Thyroid gland (tissue), 4 donors: Measurements from ENCODE around the gene MRPL4. TPM values are rescaled to one million over a fixed set of nuclear protein-coding genes. Genes with fewer than 3 reads are reported as not detected.
"Not testable (repeated sequence)": the region's sequence is repeated elsewhere in the genome, so short reads cannot be mapped to it uniquely, and the experiment has no call there.

Source experiments
- DNase-seq, 2 donors: peaks; one replicate each; pipeline ENCODE4 v3.0.0-alpha.2; 2019
- H3K27ac ChIP-seq, 3 donors: fragments of 200-600 bp; sonication (generic); 1 replicate in 2 of 3; 2 replicates in 1 of 3; pipeline ENCODE4 v1.5.1; 2016 to 2019; ENCODE audit warnings: mild to moderate bottlenecking in 1 of 3, moderate library complexity in 1 of 3
- H3K27me3 ChIP-seq: fragments of 200-600 bp; sonication (generic); one replicate; pipeline ENCODE4 v1.5.1; 2019
- H3K36me3 ChIP-seq, 2 donors: fragments of 200-600 bp; sonication (generic); one replicate each; pipeline ENCODE4 v1.5.1; 2016 to 2019
- H3K4me1 ChIP-seq, 2 donors: fragments of 200-600 bp; sonication (generic); one replicate each; pipeline ENCODE4 v1.5.1; 2017 to 2019
- H3K4me3 ChIP-seq, 3 donors: fragments of 200-600 bp; sonication (generic); replicated peaks in 1 of 3; 1 replicate in 2 of 3; 2 replicates in 1 of 3; pipeline ENCODE4 v1.5.1; 2016; ENCODE audit warnings: mild to moderate bottlenecking in 1 of 3
- H3K9me3 ChIP-seq: fragments of 200-600 bp; sonication (generic); one replicate; pipeline ENCODE4 v1.5.1; 2017
- POLR2A ChIP-seq, 2 donors: fragments of 450-650 bp; IDR thresholded peaks; one replicate each; pipeline ENCODE4 v1.6.1; 2017; ENCODE audit warnings: antibody characterized with exemption in 2 of 2, mild to moderate bottlenecking in 2 of 2, moderate library complexity in 1 of 2
- WGBS, 2 donors: methylation state at CpG; one replicate each; pipeline ENCODE4 v1.1.5; 2017; 5-methylcytosine and 5-hydroxymethylcytosine counted together
- intact Hi-C: fragments of 100-400 bp; cut with DNase I; formaldehyde crosslinking; loops from one replicate; pipeline ENCODE4 v1.15.1; 2023
- total RNA-seq, 4 donors: library from RNA; depleted of rRNA; stranded (reverse); fragments of >200 nt; gene quantifications; one replicate each; pipeline ENCODE4 v1.2.3, GENCODE V29; 2016
- TF ChIP-seq, protein P1 (sequence below), 6 experiments: fragments of 200-600 bp in 3 of 6; fragments of 450-650 bp in 3 of 6; sonication (generic) in 3 of 6; IDR thresholded peaks; one replicate each; pipeline ENCODE4 v1.5.1; 2016 to 2019; ENCODE audit warnings: antibody characterized with exemption in 6 of 6, mild to moderate bottlenecking in 2 of 6, inconsistent platforms in 1 of 6, moderate library complexity in 1 of 6

MRPL4 gene
- total RNA-seq, 4 donors from 2014 or later = 36.1 to 81.7 (median 54.9) TPM

- no peak overlapping the region for H3K4me3 ChIP-seq
- H3K4me1 ChIP-seq = peaks cover 4 to 15% of the 10 kb centered on the region in 2 donors
- intact Hi-C loops = no loop called here
- TF ChIP-seq, protein P1, sequence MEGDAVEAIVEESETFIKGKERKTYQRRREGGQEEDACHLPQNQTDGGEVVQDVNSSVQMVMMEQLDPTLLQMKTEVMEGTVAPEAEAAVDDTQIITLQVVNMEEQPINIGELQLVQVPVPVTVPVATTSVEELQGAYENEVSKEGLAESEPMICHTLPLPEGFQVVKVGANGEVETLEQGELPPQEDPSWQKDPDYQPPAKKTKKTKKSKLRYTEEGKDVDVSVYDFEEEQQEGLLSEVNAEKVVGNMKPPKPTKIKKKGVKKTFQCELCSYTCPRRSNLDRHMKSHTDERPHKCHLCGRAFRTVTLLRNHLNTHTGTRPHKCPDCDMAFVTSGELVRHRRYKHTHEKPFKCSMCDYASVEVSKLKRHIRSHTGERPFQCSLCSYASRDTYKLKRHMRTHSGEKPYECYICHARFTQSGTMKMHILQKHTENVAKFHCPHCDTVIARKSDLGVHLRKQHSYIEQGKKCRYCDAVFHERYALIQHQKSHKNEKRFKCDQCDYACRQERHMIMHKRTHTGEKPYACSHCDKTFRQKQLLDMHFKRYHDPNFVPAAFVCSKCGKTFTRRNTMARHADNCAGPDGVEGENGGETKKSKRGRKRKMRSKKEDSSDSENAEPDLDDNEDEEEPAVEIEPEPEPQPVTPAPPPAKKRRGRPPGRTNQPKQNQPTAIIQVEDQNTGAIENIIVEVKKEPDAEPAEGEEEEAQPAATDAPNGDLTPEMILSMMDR (IDR thresholded peaks at IDR 0.05) = no peak
- no peak for TF ChIP-seq POLR2A (IDR thresholded peaks at IDR 0.05)
- no peak for DNase-seq
- no peaks in the 10 kb centered on the region for H3K9me3 ChIP-seq
- WGBS, 2 donors = 90% methylated on average over 9 of the region's 9 CpGs
- H3K27ac ChIP-seq = no peak overlapping the region
- no peaks in the 10 kb centered on the region for H3K36me3 ChIP-seq
- no peaks in the 10 kb centered on the region for H3K27me3 ChIP-seq
Measured at GRCh38 chr19:10277795-10278589, 26.0 kb downstream of the MRPL4 start.

GRCh38 chr19:10278935-10279334 lies 26.9 kb downstream of the MRPL4 start:
- H3K9me3 ChIP-seq = no peaks in the 10 kb centered on the region
- TF ChIP-seq POLR2A (IDR thresholded peaks at IDR 0.05) = no peak
- TF ChIP-seq, protein P1 (IDR thresholded peaks at IDR 0.05) = no peak
- H3K4me3 ChIP-seq = no peak overlapping the region
- no peaks in the 10 kb centered on the region for H3K27me3 ChIP-seq
- H3K4me1 ChIP-seq = peaks cover 9 to 22% of the 10 kb centered on the region in 2 donors
- intact Hi-C loops = no loop called here
- no peaks in the 10 kb centered on the region for H3K36me3 ChIP-seq
- DNase-seq = no peak
- 85 to 88% methylated on average over 1 of the region's 1 CpG for WGBS, 2 donors
- H3K27ac ChIP-seq = no peak overlapping the region

GRCh38 chr19:10279737-10280442 lies 27.9 kb downstream of the MRPL4 start:
- Histone ChIP-seq H3K27ac (no peak overlapping the region), H3K9me3 (no peaks in the 10 kb centered on the region), H3K4me3 (no peak overlapping the region), H3K27me3 (no peaks in the 10 kb centered on the region), H3K4me1 (peaks cover 9 to 15% of the 10 kb centered on the region in 2 donors), H3K36me3 (peaks cover 6% of the 10 kb centered on the region in 2 donors)
- 71 to 76% methylated on average over 5 of the region's 5 CpGs for WGBS, 2 donors
- TF ChIP-seq, protein P1 (IDR thresholded peaks at IDR 0.05) = no peak
- no peak for TF ChIP-seq POLR2A (IDR thresholded peaks at IDR 0.05)
- intact Hi-C loops = no loop called here
- DNase-seq = no peak

- DNase-seq, H3K27ac ChIP-seq, H3K4me3 ChIP-seq, intact Hi-C loops, H3K27me3 ChIP-seq, H3K9me3 ChIP-seq: not testable (repeated sequence)
- Histone ChIP-seq H3K4me1 (peaks cover 9 to 18% of the 10 kb centered on the region in 2 donors), H3K36me3 (peaks cover 6 to 18% of the 10 kb centered on the region in 2 donors)
- WGBS, 2 donors = 90 to 99% methylated on average over 5 of the region's 5 CpGs
Measured at GRCh38 chr19:10282043-10282442, 30.0 kb downstream of the MRPL4 start.

GRCh38 chr19:10283301-10284064 lies 31.5 kb downstream of the MRPL4 start:
- H3K36me3 ChIP-seq = peaks cover 6 to 18% of the 10 kb centered on the region in 2 donors
- no peaks in the 10 kb centered on the region for H3K9me3 ChIP-seq
- H3K27ac ChIP-seq = no peak overlapping the region
- WGBS, 2 donors = 56 to 76% methylated on average over 14 to 17 of the region's 23 CpGs
- TF ChIP-seq POLR2A (IDR thresholded peaks at IDR 0.05) = no peak
- TF ChIP-seq, protein P1 (IDR thresholded peaks at IDR 0.05) = no peak
- DNase-seq = peak; percentile 68 to 72
- intact Hi-C loops = no loop called here
- H3K4me1 ChIP-seq = peaks cover 11 to 24% of the 10 kb centered on the region in 2 donors
- peaks cover under 1% of the 10 kb centered on the region for H3K27me3 ChIP-seq
- H3K4me3 ChIP-seq = no peak overlapping the region
